Nephron progenitor cell (in vitro differentiated cells): Measurements from ENCODE around the gene CTAGE1.
A peak's percentile ranks its signal among the peaks of the same experiment; 100 is the strongest.
"Not testable (repeated sequence)": the region's sequence is repeated elsewhere in the genome, so short reads cannot be mapped to it uniquely, and the experiment has no call there.

ENCODE experiments used
- DNase-seq: peaks from one replicate; pipeline ENCODE4 v3.0.0; 2021
- H3K27ac Mint-ChIP-seq: 2 replicates; pipeline ENCODE4 v1.8.0; 2021; ENCODE audit warnings: mild to moderate bottlenecking, moderate library complexity, mixed read lengths
- H3K27me3 Mint-ChIP-seq: 2 replicates; pipeline ENCODE4 v1.8.0; 2021; ENCODE audit warnings: mild to moderate bottlenecking, low read depth, mixed read lengths; ENCODE audit not compliant: poor library complexity
- H3K36me3 Mint-ChIP-seq: 2 replicates; pipeline ENCODE4 v1.8.0; 2021; ENCODE audit warnings: low read depth, mixed read lengths
- H3K4me1 Mint-ChIP-seq: 2 replicates; pipeline ENCODE4 v1.8.0; 2021; ENCODE audit warnings: mixed read lengths
- H3K4me3 Mint-ChIP-seq: 2 replicates; pipeline ENCODE4 v1.8.0; 2021; ENCODE audit warnings: mild to moderate bottlenecking, moderate library complexity, mixed read lengths
- H3K9me3 Mint-ChIP-seq: 2 replicates; pipeline ENCODE4 v1.8.0; 2021; ENCODE audit warnings: mild to moderate bottlenecking, moderate library complexity, mixed read lengths
- TF ChIP-seq, protein P1 (sequence below): fragments of 200-600 bp; sonication (generic); IDR thresholded peaks from 2 replicates; pipeline ENCODE4 v1.5.0; 2021; ENCODE audit warnings: antibody characterized with exemption

Gene CTAGE1

DNA sequence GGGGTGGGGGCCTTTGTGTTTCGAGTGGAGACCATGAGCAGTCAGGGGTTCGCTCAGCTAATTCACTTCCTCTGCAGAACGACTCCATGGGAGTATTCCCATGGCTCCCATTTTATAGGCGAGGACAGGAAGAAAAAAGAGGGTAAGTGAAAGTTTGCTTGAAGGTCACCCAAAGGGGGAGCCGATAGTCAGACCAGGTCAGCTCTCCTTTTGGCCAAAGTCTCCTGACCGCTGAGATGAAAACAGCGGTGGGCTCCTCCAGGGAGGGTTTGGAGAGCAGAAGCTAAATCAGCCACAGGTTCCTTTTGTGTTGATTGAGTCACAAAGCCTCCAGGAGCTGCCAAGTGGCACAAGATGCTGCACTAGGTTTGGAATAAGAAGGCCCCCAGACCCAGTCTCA is 34.1 kb upstream of the CTAGE1 start:
- peaks cover 3% of the 10 kb centered on the region for H3K27me3 Mint-ChIP-seq
- no peak overlapping the region for H3K4me3 Mint-ChIP-seq
- DNase-seq = peak; percentile 15
- no peak overlapping the region for H3K27ac Mint-ChIP-seq
- H3K36me3 Mint-ChIP-seq = no peaks in the 10 kb centered on the region
- H3K9me3 Mint-ChIP-seq = peaks cover 32% of the 10 kb centered on the region
- H3K4me1 Mint-ChIP-seq = peaks cover 35% of the 10 kb centered on the region
- TF ChIP-seq, protein P1, sequence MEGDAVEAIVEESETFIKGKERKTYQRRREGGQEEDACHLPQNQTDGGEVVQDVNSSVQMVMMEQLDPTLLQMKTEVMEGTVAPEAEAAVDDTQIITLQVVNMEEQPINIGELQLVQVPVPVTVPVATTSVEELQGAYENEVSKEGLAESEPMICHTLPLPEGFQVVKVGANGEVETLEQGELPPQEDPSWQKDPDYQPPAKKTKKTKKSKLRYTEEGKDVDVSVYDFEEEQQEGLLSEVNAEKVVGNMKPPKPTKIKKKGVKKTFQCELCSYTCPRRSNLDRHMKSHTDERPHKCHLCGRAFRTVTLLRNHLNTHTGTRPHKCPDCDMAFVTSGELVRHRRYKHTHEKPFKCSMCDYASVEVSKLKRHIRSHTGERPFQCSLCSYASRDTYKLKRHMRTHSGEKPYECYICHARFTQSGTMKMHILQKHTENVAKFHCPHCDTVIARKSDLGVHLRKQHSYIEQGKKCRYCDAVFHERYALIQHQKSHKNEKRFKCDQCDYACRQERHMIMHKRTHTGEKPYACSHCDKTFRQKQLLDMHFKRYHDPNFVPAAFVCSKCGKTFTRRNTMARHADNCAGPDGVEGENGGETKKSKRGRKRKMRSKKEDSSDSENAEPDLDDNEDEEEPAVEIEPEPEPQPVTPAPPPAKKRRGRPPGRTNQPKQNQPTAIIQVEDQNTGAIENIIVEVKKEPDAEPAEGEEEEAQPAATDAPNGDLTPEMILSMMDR = no peak

DNA sequence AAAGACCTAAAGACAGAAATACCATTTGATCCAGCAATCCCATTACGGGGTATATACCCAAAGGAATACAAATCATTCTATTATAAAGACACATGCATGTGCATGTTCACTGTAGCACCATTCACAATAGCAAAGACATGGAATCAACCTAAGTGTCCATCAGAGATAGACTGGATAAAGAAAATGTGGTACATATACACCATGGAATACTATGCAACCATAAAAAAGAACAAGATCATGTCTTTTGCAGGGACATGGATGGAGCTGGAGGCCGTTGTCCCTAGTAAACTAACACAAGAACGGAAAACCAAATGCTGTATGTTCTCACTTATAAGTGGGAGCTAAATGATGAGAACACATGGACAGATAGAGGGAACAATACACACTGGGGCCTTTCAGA is 33.1 kb upstream of the CTAGE1 start:
- H3K4me3 Mint-ChIP-seq, H3K27ac Mint-ChIP-seq, H3K27me3 Mint-ChIP-seq, DNase-seq, H3K36me3 Mint-ChIP-seq: not testable (repeated sequence)
- Mint-ChIP-seq H3K9me3 (peaks cover 37% of the 10 kb centered on the region), H3K4me1 (peaks cover 25% of the 10 kb centered on the region)

DNA sequence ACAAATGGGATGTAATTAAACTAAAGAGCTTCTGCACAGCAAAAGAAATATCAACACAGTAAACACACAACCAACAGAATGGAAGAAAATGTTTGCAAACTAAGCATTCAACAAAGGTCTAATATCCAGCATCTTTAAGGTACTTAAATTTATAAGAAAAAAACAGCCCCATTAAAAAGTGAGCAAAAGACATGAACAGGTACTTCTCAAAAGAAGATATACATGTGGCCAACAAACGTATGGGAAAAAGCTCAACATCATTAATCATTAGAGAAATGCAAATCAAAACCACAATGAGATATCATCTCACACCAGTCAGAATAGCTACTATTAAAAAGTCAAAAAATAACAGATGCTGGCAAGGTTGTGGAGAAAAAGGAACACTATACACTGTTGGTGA is 32.6 kb upstream of the CTAGE1 start:
- not testable (repeated sequence) for H3K36me3 Mint-ChIP-seq, H3K27me3 Mint-ChIP-seq, H3K27ac Mint-ChIP-seq, H3K4me3 Mint-ChIP-seq, DNase-seq
- Mint-ChIP-seq H3K4me1 (peaks cover 22% of the 10 kb centered on the region), H3K9me3 (peaks cover 37% of the 10 kb centered on the region)

DNA sequence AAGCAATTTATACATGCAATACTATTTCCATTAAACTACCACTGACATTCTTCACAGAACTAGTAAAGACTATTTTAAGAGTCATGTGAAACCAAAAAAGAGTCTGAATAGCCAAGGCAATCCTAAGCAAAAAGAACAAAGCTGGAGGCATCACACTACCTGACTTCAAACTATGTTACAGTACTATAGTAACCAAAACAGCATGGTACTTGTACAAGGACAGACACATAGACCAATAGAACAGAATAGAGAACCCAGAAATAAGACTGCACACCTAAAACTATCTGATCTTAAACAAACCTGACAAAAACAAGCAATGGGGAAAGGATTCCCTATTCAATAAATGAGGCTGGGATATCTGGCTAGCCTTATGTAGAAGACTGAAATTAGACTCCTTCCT is 32.0 kb upstream of the CTAGE1 start:
- H3K27ac Mint-ChIP-seq, H3K27me3 Mint-ChIP-seq, H3K36me3 Mint-ChIP-seq, H3K4me3 Mint-ChIP-seq, DNase-seq: not testable (repeated sequence)
- peaks cover 37% of the 10 kb centered on the region for H3K9me3 Mint-ChIP-seq
- peaks cover 16% of the 10 kb centered on the region for H3K4me1 Mint-ChIP-seq

DNA sequence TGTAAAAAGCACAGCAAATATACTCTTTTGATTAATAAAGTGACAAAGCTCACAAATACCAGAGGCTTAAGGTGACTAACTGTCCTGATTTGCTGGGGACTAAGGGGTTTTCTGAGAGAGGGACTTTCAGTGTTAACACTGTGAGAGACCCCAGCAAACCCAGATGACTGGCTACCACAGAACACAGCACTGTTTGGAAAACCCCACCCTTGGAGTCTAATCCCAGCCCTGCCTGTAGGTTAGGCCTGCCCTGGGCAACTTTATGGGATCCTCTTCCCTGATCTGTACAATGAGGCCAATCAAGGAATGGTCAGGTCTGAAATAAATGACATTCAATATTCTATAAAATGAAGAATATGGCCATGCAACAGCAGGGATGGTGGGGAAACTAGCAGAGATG is 30.5 kb upstream of the CTAGE1 start:
- Mint-ChIP-seq H3K36me3 (no peaks in the 10 kb centered on the region), H3K9me3 (peaks cover 37% of the 10 kb centered on the region), H3K4me3 (no peak overlapping the region), H3K27me3 (peaks cover 6% of the 10 kb centered on the region), H3K27ac (no peak overlapping the region), H3K4me1 (peaks cover 10% of the 10 kb centered on the region)
- no peak for DNase-seq
- TF ChIP-seq, protein P1 = no peak

DNA sequence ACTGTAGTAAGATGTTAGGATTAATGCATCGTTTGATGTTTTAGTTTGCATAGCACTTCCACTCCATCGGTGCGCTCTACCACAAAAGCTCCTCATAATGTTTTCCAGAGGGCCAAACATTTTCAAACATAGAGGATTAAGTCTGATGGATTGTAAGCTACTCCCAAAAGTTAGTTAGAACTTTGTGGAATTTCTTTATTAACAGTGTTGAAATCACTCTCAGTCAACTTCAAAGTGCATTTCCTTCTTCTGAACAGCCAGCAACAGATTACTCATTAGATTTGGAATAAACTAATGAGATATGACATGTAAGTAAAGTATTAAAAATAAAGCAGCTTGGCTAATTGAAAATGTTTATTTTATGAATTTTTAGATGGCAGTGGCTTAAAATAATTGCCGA is 30.1 kb upstream of the CTAGE1 start:
- Mint-ChIP-seq H3K27ac (no peak overlapping the region), H3K4me1 (peaks cover 8% of the 10 kb centered on the region), H3K4me3 (no peak overlapping the region), H3K27me3 (peaks cover 6% of the 10 kb centered on the region), H3K9me3 (peaks cover 37% of the 10 kb centered on the region), H3K36me3 (no peaks in the 10 kb centered on the region)
- TF ChIP-seq, protein P1 = no peak
- no peak for DNase-seq

DNA sequence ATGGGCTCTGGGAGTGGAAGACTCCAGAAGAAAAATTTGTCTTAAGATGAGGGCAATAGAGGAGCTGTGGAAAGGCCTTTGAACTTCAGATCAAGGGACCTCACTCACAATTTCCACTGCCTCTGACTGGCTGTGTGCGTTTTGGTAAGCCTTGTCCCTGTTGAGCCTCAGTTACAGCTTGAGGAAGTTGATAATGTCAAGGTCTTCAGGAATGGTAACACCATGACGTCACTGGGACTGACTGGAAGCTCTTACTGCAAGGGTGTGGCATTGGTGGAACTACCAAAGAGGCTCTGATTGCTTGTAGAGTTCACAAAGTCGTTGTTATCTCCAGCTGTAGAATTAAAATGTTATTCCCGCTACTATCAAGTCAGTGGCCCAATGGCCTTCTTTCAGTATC is 29.2 kb upstream of the CTAGE1 start:
- Mint-ChIP-seq H3K36me3 (no peaks in the 10 kb centered on the region), H3K27ac (no peak overlapping the region), H3K9me3 (peaks cover 40% of the 10 kb centered on the region), H3K4me3 (no peak overlapping the region), H3K27me3 (peaks cover 10% of the 10 kb centered on the region), H3K4me1 (no peaks in the 10 kb centered on the region)
- DNase-seq = no peak
- TF ChIP-seq, protein P1 = no peak

DNA sequence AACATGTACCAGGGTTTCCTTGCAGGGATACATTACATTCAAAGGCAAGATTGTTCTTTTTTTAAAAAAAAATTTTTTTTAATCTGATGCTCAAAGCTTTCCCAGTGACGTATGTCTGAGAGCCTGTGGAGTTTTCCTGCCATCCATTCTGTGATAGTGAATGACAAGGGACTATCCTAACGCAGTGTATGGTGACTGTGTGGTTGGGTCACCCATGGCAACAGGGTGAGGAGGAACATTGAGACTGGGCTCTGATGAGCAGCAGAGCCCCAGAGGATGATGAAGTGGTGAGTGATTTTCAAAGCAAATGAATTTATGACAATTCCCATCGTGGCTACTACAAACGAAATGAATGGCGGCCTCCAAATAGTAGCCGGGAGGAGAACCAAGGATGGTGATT is 28.6 kb upstream of the CTAGE1 start:
- TF ChIP-seq, protein P1 = no peak
- H3K27me3 Mint-ChIP-seq = peaks cover 6% of the 10 kb centered on the region
- H3K9me3 Mint-ChIP-seq = peaks cover 38% of the 10 kb centered on the region
- H3K27ac Mint-ChIP-seq = no peak overlapping the region
- no peak overlapping the region for H3K4me3 Mint-ChIP-seq
- DNase-seq = no peak
- H3K4me1 Mint-ChIP-seq = no peaks in the 10 kb centered on the region
- no peaks in the 10 kb centered on the region for H3K36me3 Mint-ChIP-seq
